HCT116 (cell line): ENCODE data around the gene STT3B. TPM values are rescaled to one million over a fixed set of nuclear protein-coding genes. Genes with fewer than 3 reads are reported as not detected.

Experiments used
- ATAC-seq: fragments of 200-7000 bp; cut with Tn5 transposase; 2 replicates; pipeline ENCODE4 v1.9.1; 2020; ENCODE audit warnings: mild to moderate bottlenecking, moderate library complexity
- BruUV-seq: library from RNA; stranded (reverse); fragments of 400-500 nt; replicated peaks from 2 replicates; lab custom pipeline; 2021; lab: Mats Ljungman, UMichigan
- CTCF ChIA-PET: fragments of 300-600 bp; sonication (Branson Sonifier 250); formaldehyde crosslinking; loops from one replicate; lab custom pipeline; 2021; ENCODE audit warnings: antibody characterized with exemption; lab: Charles Lee
- POLR2A ChIA-PET: fragments of 300-600, 350-600 bp; sonication (Branson Sonifier 250); formaldehyde crosslinking; loops from one replicate; lab custom pipeline; 2021; ENCODE audit warnings: antibody characterized with exemption; lab: Charles Lee
- RAD21 ChIA-PET, 2 experiments: fragments of 300-600 bp; sonication (Branson Sonifier 250); formaldehyde crosslinking; loops; one replicate each; lab custom pipeline; 2023; ENCODE audit warnings: low total read pairs in 2 of 2; ENCODE audit not compliant: uncharacterized antibody in 2 of 2, unreplicated experiment in 2 of 2, low non-redundant PET in 1 of 2; lab: Charles Lee
- DNase-seq: peaks from one replicate; pipeline ENCODE4 v3.0.0-alpha.2; 2010; ENCODE audit warnings: low read depth, low spot score
- H2AFZ ChIP-seq: fragments of 200-600 bp; shearing (Covaris generic), sonication (generic); 2 replicates; pipeline ENCODE4 v1.6.1; 2017; ENCODE audit warnings: low read depth, mixed run types, mixed read lengths, antibody characterized with exemption, low read length; ENCODE audit not compliant: poor library complexity, severe bottlenecking
- H3K27ac ChIP-seq: 2 replicates; pipeline ENCODE4 v1.5.1; 2012; ENCODE audit warnings: low read depth, low read length
- H3K27me3 ChIP-seq: fragments of 200-600 bp; sonication (generic); 2 replicates; pipeline ENCODE4 v1.6.1; 2016; ENCODE audit warnings: mixed run types, low read length, mixed read lengths; ENCODE audit not compliant: insufficient read depth
- H3K36me3 ChIP-seq, 2 experiments: fragments of 200-500 bp in 1 of 2; fragments of 200-600 bp in 1 of 2; sonication (Bioruptor generic) in 1 of 2; sonication (generic) in 1 of 2; 2 replicates each; pipeline versions ENCODE4 v1.5.1 to v1.6.1; 2014 to 2016; ENCODE audit warnings: low read length in 2 of 2, inconsistent platforms in 1 of 2, mixed read lengths in 1 of 2, mixed run types in 1 of 2; ENCODE audit not compliant: insufficient read depth in 2 of 2, control insufficient read depth in 1 of 2
- H3K4me1 ChIP-seq, 2 experiments: fragments of 200-600 bp in 1 of 2; sonication (generic) in 1 of 2; 2 replicates each; pipeline versions ENCODE4 v1.5.1 to v1.6.1; 2012 to 2017; ENCODE audit warnings: low read length in 2 of 2, inconsistent platforms in 1 of 2, mild to moderate bottlenecking in 1 of 2, mixed read lengths in 1 of 2, mixed run types in 1 of 2, moderate library complexity in 1 of 2; ENCODE audit not compliant: insufficient read depth in 2 of 2, control insufficient read depth in 1 of 2
- H3K4me2 ChIP-seq: fragments of 200-600 bp; sonication (generic); 2 replicates; pipeline ENCODE4 v1.6.1; 2017; ENCODE audit warnings: mixed run types, low read length, mixed read lengths
- H3K4me3 ChIP-seq, 2 experiments: fragments of 200-600 bp in 1 of 2; sonication (generic) in 1 of 2; replicated peaks in 1 of 2; 2 replicates each; pipeline ENCODE4 v1.5.1; 2011 to 2016; ENCODE audit warnings: low read length in 2 of 2, control low read depth in 1 of 2, low read depth in 1 of 2, mild to moderate bottlenecking in 1 of 2, mixed read lengths in 1 of 2, mixed run types in 1 of 2
- H3K79me2 ChIP-seq: fragments of 200-600 bp; sonication (generic); 2 replicates; pipeline ENCODE4 v1.6.1; 2017; ENCODE audit warnings: mild to moderate bottlenecking, mixed run types, low read length, moderate library complexity, mixed read lengths; ENCODE audit not compliant: insufficient read depth
- H3K9ac ChIP-seq: fragments of 200-600 bp; sonication (generic); 2 replicates; pipeline ENCODE4 v1.6.1; 2016; ENCODE audit warnings: low read length, mixed read lengths
- H3K9me2 ChIP-seq: fragments of 200-600 bp; sonication (generic), shearing (Covaris generic); 2 replicates; pipeline ENCODE4 v1.6.1; 2017; ENCODE audit warnings: mixed run types, mild to moderate bottlenecking, moderate library complexity; ENCODE audit not compliant: insufficient read depth
- H3K9me3 ChIP-seq, 2 experiments: fragments of 200-500 bp in 1 of 2; fragments of 200-600 bp in 1 of 2; sonication (Bioruptor generic) in 1 of 2; sonication (generic) in 1 of 2; 2 replicates each; pipeline ENCODE4 v1.6.1; 2014 to 2017; ENCODE audit warnings: low read length in 2 of 2, mixed read lengths in 2 of 2, inconsistent platforms in 1 of 2, low read depth in 1 of 2, mild to moderate bottlenecking in 1 of 2, mixed run types in 1 of 2, moderate library complexity in 1 of 2; ENCODE audit not compliant: control insufficient read depth in 1 of 2, insufficient read depth in 1 of 2
- H4K20me1 ChIP-seq: fragments of 200-600 bp; sonication (generic), shearing (Covaris generic); 2 replicates; pipeline ENCODE4 v1.6.1; 2017; ENCODE audit warnings: mixed run types, mild to moderate bottlenecking, moderate library complexity; ENCODE audit not compliant: insufficient read depth
- CBX3 ChIP-seq: IDR thresholded peaks from 2 replicates; pipeline ENCODE4 v1.6.1; 2012; ENCODE audit warnings: low read depth
- CTCF ChIP-seq, 3 experiments: fragments of 200-600 bp in 1 of 3; sonication (generic) in 1 of 3; IDR thresholded peaks in 2 of 3; conservative IDR thresholded peaks in 1 of 3; 2 replicates each; pipeline ENCODE4 v1.5.1; 2012 to 2017; ENCODE audit warnings: low read depth in 2 of 3, low read length in 2 of 3, antibody characterized with exemption in 1 of 3, borderline replicate concordance in 1 of 3, control low read depth in 1 of 3, mild to moderate bottlenecking in 1 of 3, mixed read lengths in 1 of 3, mixed run types in 1 of 3, moderate library complexity in 1 of 3; ENCODE audit not compliant: insufficient read depth in 1 of 3
- ELF1 ChIP-seq: IDR thresholded peaks from 2 replicates; pipeline ENCODE4 v1.6.1; 2012; ENCODE audit warnings: low read depth, borderline replicate concordance
- EZH2phosphoT487 ChIP-seq: fragments of 200-600 bp; IDR thresholded peaks from 2 replicates; pipeline ENCODE4 v1.6.1; 2018; ENCODE audit warnings: antibody characterized with exemption, borderline replicate concordance
- RAD21 ChIP-seq: IDR thresholded peaks from 2 replicates; pipeline ENCODE4 v1.6.1; 2012; ENCODE audit warnings: low read depth, mild to moderate bottlenecking
- SIN3A ChIP-seq: IDR thresholded peaks from 2 replicates; pipeline ENCODE4 v1.6.1; 2012; ENCODE audit warnings: low read depth
- YY1 ChIP-seq: IDR thresholded peaks from 2 replicates; pipeline ENCODE4 v1.6.1; 2011; ENCODE audit warnings: low read length, low read depth, moderate library complexity, mild to moderate bottlenecking; ENCODE audit not compliant: insufficient replicate concordance; ENCODE audit errors: extremely low read depth
- ZNF274 ChIP-seq: fragments of 200-500 bp; sonication (Bioruptor generic); IDR thresholded peaks from 2 replicates; pipeline ENCODE4 v1.6.1; 2014; ENCODE audit warnings: mild to moderate bottlenecking, low read depth, low read length, inconsistent platforms
- intact Hi-C: fragments of 100-400 bp; cut with micrococcal nuclease; formaldehyde crosslinking; loops from 2 replicates; pipeline ENCODE4 v1.10.0; 2022
- total RNA-seq: library from RNA; stranded (reverse); gene quantifications from one replicate; pipeline ENCODE4 v1.2.1, GENCODE V29; 2021; ENCODE audit not compliant: unreplicated experiment

Gene STT3B
- total RNA-seq, 1 experiment from 2014 or later, result 131 TPM

GRCh38 chr3:31645256-31645655 lies 112.5 kb downstream of the STT3B start:
- Histone ChIP-seq H3K4me2 (no peak overlapping the region), H3K27me3 (no peaks in the 10 kb centered on the region), H3K9me2 (no peaks in the 10 kb centered on the region), H3K4me3 (no peak overlapping the region), H3K9me3 (peaks cover 0 to 10% of the 10 kb centered on the region in 2 experiments; a peak in 1 of 4 replicates), H2AFZ (no peak overlapping the region), H3K4me1 (no peaks in the 10 kb centered on the region), H3K36me3 (peaks cover 5 to 24% of the 10 kb centered on the region in 2 experiments; a peak in 2 of 4 replicates), H3K79me2 (no peaks in the 10 kb centered on the region), H3K9ac (no peak overlapping the region), H3K27ac (no peak overlapping the region), H4K20me1 (no peaks in the 10 kb centered on the region)
- intact Hi-C loops, result no loop called here
- BruUV-seq, result no TSS peak
- no peak for TF ChIP-seq ZNF274
- no peak for TF ChIP-seq EZH2phosphoT487
- TF ChIP-seq CTCF (IDR thresholded peaks at IDR 0.05 in 2 of 3, conservative IDR thresholded peaks at IDR 0.05 in 1 of 3; ENCODE audit: borderline replicate concordance in 1 of 3, insufficient read depth in 1 of 3, low read depth in 2 of 3, low read length in 2 of 3), result no peak
- no peak for TF ChIP-seq ELF1
- no peak for TF ChIP-seq CBX3
- TF ChIP-seq YY1, result no peak
- no peak for TF ChIP-seq RAD21
- TF ChIP-seq SIN3A, result no peak
- CTCF ChIA-PET, result no interaction called here
- POLR2A ChIA-PET, result no interaction called here
- no peak for ATAC-seq
- RAD21 ChIA-PET, result no interaction called here
- DNase-seq, result no peak
